ENCODE results near the gene MYO15B. TPM values are rescaled to one million over a fixed set of nuclear protein-coding genes. Genes with fewer than 3 reads are reported as not detected.

MYO15B gene
- total and polyA plus RNA-seq, 2 of the 13 experiments (the other 11 are each of a cell fraction or from before 2014, with no cell fraction given), result 2.8 to 8.1 TPM

DNA sequence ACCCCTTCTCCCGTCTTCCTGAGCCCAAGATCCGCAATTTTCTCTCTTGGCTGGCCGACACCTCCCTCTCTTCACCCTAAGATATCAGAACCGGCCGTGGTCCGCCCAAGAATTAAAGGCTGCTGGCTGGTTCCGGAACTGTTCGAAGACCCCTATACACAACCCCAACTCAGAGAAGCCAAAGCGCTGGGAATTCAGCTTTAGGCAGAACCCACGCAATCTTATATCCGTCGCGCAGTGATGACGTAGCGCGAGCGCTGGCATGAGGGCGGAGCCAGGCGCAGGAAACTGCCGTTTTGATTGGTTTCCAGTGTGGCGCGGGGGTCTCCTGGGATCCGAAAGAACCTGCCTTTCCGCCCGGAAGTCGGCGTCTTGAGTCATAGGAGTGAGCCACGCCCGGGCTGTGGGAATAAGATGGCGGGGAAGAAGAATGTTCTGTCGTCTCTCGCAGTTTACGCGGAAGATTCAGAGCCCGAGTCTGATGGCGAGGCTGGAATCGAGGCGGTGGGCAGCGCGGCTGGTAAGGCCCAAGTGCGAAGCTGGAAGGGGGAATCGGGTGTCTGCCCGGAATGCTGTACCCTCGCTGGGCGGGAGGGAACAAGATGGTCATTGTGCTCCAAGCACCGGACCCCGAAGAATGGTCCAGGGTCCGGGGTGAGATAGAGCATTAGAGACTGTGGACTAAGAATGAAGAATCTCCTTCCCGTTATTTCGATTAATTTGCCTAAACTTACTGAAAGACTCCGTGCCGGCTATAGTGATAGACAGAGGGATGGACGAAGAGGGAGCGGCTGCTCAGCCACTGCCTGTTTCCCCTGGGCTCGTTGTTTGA is 79.6 kb downstream of the MYO15B start, which contains the start of the genes RECQL5 and SAP30BP (continued):
- TF ChIP-seq MAZ (IDR thresholded peaks at IDR 0.05; ENCODE audit: borderline replicate concordance, low read depth, low read length) (peak; percentile 61; the same call in 1 of the 2 replicates), MAZ (CRISPR knock-in tag; IDR thresholded peaks at IDR 0.05; ENCODE audit: low read depth) (peak; percentile 28; the same call in 1 of the 2 replicates), REXO4 (CRISPR knock-in tag; IDR thresholded peaks at IDR 0.05; ENCODE audit: borderline replicate concordance) (no peak; the same call in 1 of the 2 replicates), ZFP1 (CRISPR knock-in tag; IDR thresholded peaks at IDR 0.05) (peak; percentile 39; the same call in 1 of the 2 replicates), TOE1 (CRISPR knock-in tag; IDR thresholded peaks at IDR 0.05) (no peak), KDM1A (CRISPR knock-in tag; IDR thresholded peaks at IDR 0.05) (no peak), CENPT (CRISPR knock-in tag; IDR thresholded peaks at IDR 0.05; ENCODE audit: low read depth) (no peak), MYC (CRISPR knock-in tag; IDR thresholded peaks at IDR 0.05; ENCODE audit: borderline replicate concordance) (peak; percentile 30; the same call in 1 of the 2 replicates), ZNF367 (CRISPR knock-in tag; IDR thresholded peaks at IDR 0.05; ENCODE audit: borderline replicate concordance) (no peak), HMGA1 (CRISPR knock-in tag; conservative IDR thresholded peaks at IDR 0.05) (no peak), XBP1 (CRISPR knock-in tag; IDR thresholded peaks at IDR 0.05) (no peak), ZNF441 (CRISPR knock-in tag; IDR thresholded peaks at IDR 0.05; ENCODE audit: borderline replicate concordance) (no peak), ETV6 (CRISPR knock-in tag; conservative IDR thresholded peaks at IDR 0.05) (no peak), NCOA1 (CRISPR knock-in tag; IDR thresholded peaks at IDR 0.05) (no peak), TSC22D2 (CRISPR knock-in tag; IDR thresholded peaks at IDR 0.05; ENCODE audit: borderline replicate concordance) (no peak), SETDB1 (CRISPR knock-in tag; IDR thresholded peaks at IDR 0.05; ENCODE audit: borderline replicate concordance) (no peak), KLF11 (CRISPR knock-in tag; IDR thresholded peaks at IDR 0.05) (no peak)
- TF ChIP-seq, protein P1, sequence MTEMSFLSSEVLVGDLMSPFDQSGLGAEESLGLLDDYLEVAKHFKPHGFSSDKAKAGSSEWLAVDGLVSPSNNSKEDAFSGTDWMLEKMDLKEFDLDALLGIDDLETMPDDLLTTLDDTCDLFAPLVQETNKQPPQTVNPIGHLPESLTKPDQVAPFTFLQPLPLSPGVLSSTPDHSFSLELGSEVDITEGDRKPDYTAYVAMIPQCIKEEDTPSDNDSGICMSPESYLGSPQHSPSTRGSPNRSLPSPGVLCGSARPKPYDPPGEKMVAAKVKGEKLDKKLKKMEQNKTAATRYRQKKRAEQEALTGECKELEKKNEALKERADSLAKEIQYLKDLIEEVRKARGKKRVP (CRISPR knock-in tag; IDR thresholded peaks at IDR 0.05), result peak in 1 of 2 experiments; percentile 76; a peak in 2 of 4 replicates
- TF ChIP-seq, protein P2, sequence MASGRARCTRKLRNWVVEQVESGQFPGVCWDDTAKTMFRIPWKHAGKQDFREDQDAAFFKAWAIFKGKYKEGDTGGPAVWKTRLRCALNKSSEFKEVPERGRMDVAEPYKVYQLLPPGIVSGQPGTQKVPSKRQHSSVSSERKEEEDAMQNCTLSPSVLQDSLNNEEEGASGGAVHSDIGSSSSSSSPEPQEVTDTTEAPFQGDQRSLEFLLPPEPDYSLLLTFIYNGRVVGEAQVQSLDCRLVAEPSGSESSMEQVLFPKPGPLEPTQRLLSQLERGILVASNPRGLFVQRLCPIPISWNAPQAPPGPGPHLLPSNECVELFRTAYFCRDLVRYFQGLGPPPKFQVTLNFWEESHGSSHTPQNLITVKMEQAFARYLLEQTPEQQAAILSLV (CRISPR knock-in tag; IDR thresholded peaks at IDR 0.05; ENCODE audit: borderline replicate concordance), result peak; percentile 53; the same call in 1 of the 2 replicates
- TF ChIP-seq, protein P3, sequence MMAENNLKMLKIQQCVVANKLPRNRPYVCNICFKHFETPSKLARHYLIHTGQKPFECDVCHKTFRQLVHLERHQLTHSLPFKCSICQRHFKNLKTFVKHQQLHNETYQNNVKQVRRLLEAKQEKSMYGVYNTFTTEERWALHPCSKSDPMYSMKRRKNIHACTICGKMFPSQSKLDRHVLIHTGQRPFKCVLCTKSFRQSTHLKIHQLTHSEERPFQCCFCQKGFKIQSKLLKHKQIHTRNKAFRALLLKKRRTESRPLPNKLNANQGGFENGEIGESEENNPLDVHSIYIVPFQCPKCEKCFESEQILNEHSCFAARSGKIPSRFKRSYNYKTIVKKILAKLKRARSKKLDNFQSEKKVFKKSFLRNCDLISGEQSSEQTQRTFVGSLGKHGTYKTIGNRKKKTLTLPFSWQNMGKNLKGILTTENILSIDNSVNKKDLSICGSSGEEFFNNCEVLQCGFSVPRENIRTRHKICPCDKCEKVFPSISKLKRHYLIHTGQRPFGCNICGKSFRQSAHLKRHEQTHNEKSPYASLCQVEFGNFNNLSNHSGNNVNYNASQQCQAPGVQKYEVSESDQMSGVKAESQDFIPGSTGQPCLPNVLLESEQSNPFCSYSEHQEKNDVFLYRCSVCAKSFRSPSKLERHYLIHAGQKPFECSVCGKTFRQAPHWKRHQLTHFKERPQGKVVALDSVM (CRISPR knock-in tag; IDR thresholded peaks at IDR 0.05), result no peak
- TF ChIP-seq, protein P4, sequence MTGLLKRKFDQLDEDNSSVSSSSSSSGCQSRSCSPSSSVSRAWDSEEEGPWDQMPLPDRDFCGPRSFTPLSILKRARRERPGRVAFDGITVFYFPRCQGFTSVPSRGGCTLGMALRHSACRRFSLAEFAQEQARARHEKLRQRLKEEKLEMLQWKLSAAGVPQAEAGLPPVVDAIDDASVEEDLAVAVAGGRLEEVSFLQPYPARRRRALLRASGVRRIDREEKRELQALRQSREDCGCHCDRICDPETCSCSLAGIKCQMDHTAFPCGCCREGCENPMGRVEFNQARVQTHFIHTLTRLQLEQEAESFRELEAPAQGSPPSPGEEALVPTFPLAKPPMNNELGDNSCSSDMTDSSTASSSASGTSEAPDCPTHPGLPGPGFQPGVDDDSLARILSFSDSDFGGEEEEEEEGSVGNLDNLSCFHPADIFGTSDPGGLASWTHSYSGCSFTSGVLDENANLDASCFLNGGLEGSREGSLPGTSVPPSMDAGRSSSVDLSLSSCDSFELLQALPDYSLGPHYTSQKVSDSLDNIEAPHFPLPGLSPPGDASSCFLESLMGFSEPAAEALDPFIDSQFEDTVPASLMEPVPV (CRISPR knock-in tag; IDR thresholded peaks at IDR 0.05), result 0 out of 2 replicates have a peak, but pooled peaks have one; percentile 66
- TF ChIP-seq, protein P5, sequence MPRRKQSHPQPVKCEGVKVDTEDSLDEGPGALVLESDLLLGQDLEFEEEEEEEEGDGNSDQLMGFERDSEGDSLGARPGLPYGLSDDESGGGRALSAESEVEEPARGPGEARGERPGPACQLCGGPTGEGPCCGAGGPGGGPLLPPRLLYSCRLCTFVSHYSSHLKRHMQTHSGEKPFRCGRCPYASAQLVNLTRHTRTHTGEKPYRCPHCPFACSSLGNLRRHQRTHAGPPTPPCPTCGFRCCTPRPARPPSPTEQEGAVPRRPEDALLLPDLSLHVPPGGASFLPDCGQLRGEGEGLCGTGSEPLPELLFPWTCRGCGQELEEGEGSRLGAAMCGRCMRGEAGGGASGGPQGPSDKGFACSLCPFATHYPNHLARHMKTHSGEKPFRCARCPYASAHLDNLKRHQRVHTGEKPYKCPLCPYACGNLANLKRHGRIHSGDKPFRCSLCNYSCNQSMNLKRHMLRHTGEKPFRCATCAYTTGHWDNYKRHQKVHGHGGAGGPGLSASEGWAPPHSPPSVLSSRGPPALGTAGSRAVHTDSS (CRISPR knock-in tag; conservative IDR thresholded peaks at IDR 0.05), result no peak

Data from HepG2 (cell line).